ENCODE results near the gene RASGEF1C.

The RASGEF1C gene

DNA sequence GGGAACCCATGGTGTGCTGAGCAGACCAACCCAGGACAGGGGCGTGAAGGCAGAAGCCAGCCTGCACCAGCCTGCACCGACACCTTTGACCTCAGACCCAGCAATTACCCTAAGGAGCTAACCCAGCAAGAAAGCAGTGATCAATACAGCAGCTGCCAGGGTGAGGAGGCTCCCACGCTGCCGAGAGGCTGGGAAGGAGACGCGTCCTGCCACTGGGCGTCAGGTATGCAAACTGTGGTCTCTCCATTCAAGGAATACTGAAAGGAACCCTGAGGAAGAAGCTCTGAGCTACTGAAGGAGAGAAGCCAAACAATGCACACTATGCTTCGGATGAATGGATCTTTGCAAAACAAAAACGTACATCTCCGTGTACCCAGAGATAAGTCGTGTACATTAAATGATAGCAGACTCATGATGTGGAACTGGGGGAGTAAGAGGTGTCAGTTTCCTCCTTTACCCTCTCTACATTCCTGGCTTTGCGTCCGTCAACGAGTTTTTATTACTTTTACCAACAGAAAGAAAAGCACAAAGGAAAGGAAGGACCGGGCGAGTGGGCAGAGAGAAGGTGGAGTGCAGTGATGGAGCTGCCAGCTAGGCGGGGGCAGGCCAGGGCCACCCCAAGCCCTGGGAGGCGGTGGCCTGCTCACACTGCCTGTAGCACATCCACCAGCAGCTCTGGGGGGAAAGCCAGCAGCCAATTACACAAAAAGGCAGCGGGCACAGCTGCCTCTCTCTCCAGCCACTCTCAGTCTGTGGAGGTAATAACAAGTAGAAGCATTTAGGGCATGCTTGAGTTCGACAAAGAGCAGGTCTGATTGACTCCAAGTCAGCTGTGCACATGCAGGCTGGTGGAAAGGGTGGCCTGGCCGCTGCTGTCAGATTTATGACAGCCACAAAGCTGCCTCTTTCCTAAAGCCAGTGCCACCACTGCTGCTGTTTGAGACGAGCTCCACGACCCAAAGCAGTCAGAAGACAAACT, 29.3 kb downstream of the RASGEF1C start:
- DNase-seq (ENCODE audit: low read depth in 2 of 2) = no peak

DNA sequence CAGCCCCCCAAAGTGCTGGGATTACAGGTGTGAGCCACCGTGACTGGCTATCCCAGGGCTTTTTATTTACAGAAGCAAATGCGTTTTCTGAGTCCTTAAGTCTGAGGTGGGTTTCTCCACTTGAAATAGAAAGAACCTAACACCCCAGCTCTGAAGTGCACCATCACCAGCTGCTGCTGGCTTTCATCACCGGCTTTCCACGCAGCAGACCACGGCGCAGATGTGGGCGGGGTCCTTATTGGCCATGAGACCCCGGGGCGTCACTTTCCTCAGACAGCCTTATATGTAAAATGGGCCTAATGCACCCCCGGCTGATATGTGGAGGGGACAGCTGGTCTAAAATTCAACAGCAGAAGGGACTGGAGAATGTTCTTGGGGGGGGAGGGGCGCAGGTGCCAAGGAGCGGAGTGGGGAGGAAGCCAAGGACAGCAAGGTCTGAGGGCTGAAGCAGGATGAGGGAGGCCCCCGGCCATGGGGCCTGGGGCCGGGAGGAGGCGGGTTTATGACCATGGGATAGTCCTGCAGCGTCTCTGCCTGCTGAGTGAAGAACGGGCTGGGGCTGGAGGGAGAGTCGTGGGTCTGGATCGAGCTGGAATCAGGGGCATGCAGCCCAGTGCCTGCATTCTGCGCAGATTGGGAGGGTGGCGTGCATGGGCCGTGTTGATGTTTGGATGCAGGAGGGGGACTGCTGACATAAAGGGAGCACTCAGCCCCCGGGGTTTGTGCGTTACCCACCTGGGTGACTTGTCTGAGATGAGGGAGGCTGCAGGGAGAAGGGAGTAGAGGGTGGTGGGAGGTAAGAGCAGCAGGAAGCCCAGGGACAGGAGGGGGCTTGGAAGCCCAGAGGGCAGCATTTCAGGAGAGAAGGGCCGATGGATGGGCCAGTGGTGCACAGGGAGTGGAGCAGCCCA, 30.2 kb downstream of the RASGEF1C start:
- no peak for DNase-seq (ENCODE audit: low read depth in 2 of 2)

DNA sequence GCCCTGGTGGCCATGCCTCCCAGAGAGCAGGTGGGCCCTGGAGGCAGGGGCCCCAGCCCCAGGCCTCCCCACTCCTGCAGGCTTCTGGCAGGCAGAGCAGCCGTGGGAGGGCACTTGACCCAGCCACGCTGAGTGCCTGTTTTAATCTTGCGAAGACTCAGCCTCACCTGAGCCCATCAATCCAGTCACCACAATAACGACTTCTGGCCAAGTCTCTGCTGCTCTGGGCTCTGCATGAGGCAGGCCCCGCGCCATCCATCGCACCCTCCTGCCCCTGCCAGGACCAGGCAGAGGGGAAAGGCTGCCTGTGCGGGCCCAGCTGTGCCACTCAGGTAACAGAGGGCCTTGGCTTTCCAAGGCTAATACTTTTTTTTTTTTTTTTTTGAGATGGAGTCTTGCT, 32.8 kb downstream of the RASGEF1C start:
- DNase-seq (ENCODE audit: low read depth in 2 of 2) = no peak

DNA sequence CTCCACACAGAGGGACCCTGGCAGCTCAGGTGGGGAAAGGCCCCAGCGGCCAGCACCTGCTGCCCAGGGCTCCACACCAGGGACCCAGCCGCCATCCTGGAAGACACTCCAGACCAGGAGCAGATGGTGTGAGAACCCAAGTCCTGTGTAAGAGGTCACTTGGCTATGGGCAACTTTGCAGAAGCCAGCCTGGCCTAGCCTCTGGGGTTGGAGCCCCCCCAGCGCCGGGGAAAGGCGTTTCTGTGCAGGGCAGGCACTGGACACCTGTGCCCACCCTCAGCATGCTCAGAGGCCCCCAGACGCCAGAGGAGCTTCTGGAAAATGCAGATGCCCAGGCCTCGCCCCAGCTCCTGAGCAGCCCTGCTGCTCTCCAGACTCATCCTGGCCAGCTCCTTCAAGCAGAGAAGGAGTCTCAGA, 34.0 kb downstream of the RASGEF1C start:
- DNase-seq (ENCODE audit: low read depth in 2 of 2) = no peak

DNA sequence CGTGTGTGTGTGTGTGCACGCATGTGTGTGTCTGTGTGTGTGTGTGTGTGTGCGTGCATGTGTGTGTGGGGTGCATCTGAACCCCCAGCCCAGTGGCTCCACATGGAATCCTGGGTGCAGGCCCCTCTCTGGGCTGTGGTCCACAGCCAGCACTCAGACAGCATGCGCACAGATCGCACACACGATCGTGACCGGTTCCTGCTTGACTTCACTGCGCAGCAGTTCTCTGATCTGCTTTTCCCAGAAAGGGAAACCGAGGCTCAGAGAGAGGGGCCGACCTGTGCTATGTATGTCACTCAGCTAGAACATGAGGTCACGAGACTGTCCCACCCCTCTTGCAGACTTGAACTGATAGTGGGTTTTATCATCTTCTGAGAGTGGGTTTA, 34.4 kb downstream of the RASGEF1C start:
- DNase-seq (ENCODE audit: low read depth in 2 of 2) = no peak

DNA sequence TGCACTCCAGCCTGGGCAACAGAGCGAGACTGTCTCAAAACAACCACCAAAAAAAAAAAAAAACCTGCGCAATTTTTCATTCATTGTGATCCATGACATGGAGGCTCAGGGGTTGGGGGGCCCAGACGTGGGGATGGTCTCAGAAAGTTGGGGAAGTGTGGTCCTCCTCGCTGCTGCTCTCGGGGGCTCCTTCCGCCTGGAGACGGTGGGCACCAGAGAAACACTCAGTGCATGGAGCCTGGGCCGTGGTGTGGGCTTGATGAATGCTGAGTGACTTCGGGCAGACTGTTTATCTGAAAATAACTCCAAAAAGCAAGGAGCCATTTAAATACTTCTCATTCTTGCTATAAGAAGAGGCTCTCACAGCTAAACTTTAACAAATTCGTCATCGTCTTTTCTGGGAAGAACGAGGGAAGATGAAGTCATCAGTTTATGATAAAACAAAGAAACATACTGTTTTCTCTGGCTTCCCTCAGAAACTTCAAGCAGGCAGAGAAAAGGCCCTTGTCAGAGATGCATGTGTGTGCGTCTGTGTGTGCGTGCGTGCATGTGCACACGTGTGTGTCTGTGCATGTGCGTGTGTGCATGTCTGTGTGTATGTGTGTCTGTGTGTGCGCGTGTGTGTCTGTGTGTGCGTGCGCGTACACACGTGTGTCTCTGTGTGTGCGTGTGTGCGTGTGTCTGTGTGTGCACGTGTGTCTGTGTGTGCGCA, 35.0 kb downstream of the RASGEF1C start:
- no peak for DNase-seq (ENCODE audit: low read depth in 2 of 2)

DNA sequence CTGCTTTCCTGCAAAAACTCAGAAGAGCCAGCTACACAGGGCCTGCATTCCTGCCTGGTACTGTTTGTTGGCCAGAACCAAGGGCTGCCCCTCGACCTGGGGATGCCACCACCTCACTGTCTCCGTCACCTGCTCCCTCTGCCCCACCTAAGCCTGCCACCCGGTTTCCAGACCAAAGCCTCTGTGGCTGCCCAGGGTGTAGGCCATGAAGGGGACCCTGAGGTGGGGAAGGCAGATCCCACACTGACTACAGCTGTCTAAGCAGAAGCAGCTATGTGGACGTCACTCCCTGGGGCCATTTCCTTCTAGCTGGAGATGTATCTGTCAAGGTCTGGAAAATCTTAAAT, 35.8 kb downstream of the RASGEF1C start:
- DNase-seq (ENCODE audit: low read depth in 2 of 2) = no peak

DNA sequence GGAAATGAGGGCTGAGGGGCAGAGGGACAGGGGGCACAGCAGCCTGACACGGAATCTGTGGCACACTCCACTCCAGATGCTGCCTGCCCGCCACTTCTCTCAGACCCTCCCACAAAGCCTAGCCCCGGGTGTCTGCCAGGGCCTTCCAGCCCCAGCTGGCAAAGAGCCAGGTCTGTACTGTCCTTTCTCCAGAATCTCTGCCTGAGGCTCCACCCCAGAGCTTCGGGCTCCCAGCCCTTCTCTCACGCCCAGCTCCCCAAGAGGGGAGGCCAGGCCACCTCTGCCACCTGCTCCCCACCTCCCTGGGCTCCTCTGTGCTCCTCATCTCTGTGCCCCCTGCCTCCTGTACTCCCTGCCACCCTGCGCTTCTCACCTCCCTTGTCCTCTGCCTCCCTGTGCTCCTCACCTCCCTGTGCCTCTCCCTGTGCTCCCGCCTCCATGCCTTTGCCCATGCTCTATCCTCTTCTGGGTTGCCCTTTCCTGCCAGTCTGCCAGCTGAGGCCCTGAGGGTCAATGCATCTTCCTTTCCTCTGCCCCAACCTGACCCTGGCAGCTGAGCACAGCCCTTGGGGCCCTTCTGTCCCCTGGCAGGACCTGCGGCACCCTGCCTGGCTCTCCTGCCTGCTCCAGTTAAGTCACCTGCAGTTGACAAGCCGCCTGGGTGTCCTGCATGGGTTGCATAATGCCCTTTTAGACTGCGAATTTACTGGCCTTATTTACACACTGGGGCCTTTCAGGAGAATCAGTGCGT, 36.4 kb downstream of the RASGEF1C start:
- DNase-seq (ENCODE audit: low read depth in 2 of 2) = no peak

DNA sequence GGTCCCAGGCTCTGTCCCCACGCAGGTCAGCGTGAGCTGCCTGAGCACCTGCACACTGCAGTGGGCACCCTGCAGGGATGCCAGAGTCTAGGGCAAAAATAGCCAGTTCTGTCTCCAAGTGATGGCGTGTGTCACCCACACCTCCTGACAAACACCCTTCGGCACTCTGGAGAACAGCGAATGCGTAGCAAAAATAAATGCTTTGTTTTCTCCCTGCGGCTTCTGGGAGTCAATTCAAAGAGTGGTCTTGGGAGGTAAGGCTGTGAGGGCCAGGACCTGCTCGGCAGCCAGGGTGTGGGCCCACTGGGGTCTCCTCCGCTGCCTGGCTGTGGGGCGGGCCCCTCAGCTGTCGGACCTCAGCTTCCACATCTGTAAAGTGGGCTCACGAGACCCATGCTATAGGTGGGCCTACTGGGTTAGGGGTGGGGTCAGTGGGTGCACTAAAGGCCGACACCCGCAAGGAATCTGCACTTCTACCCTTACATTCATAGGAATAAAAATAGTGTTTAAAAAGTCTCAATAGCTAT, 37.4 kb downstream of the RASGEF1C start:
- no peak for DNase-seq (ENCODE audit: low read depth in 2 of 2)

DNA sequence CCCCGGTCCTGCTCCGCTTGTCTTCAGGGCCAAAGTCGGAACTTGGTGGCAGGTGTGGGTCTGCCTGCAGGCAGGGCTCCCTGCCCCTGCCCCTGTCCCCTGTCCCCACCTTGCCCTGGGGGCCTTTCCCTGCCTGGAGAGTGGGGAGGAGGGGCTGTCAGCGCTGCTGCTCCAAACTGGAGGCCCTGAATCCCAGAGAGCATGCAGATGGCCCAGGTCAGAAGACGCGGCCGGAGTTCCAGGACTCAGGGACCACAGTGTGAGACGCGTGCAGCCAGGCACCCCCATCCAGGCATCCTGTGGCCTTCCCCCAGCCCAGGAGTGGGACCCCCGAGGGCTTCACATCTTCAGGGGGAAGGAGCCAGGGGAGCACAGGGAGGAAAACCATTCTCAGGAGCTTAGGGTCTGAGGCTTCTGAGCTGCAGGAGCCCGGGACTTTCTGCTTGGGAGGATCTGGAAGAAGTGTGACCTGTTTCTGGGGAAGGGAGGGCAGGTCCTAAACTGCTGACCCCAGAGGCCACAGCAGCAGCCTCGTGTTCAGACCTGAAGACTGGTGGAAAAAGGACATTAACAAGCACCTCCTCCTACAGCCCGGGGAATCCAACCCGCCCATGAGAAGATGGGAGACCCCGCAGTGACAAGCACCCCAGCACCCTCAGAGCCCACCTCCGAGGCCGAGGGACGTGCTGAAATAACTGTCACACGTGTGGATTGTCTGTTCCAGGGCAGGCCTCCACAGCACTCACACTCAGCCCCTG, 38.0 kb downstream of the RASGEF1C start:
- DNase-seq (ENCODE audit: low read depth in 2 of 2) = no peak

DNA sequence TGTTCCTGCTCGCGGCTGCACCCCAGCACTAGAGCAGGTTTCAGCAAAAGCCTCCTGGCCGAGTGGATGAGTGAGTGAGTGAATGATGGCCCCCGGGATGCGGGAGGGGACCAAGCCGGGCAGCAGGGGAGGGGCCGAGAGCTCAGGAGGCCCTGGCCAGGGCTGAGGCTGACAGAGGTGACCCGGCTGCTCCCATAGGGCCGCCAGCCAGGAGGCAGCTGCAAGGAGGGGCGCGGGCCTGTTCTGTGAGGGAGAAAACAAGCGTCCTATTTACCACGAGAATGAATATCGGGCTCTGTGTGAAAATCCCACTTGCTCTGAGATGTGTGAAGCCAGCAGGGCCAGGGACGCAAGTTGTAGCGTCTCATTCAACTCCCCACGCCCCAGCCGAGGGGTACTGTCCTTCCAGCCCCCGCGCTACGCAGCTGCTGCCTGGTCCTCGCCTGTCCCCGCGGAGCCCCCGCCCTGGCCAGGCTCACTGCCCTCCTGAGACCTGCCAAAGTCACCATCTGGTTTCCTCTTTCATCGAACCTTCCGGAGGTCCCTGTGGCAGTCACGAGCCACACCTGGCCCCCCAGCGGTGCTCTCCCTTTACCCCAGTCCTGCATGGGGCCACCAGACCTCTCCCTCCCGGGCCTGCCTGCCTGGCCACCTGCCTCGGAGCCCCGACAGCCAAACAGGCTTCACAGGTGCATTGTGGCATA, 38.8 kb downstream of the RASGEF1C start:
- no peak for DNase-seq (ENCODE audit: low read depth in 2 of 2)

DNA sequence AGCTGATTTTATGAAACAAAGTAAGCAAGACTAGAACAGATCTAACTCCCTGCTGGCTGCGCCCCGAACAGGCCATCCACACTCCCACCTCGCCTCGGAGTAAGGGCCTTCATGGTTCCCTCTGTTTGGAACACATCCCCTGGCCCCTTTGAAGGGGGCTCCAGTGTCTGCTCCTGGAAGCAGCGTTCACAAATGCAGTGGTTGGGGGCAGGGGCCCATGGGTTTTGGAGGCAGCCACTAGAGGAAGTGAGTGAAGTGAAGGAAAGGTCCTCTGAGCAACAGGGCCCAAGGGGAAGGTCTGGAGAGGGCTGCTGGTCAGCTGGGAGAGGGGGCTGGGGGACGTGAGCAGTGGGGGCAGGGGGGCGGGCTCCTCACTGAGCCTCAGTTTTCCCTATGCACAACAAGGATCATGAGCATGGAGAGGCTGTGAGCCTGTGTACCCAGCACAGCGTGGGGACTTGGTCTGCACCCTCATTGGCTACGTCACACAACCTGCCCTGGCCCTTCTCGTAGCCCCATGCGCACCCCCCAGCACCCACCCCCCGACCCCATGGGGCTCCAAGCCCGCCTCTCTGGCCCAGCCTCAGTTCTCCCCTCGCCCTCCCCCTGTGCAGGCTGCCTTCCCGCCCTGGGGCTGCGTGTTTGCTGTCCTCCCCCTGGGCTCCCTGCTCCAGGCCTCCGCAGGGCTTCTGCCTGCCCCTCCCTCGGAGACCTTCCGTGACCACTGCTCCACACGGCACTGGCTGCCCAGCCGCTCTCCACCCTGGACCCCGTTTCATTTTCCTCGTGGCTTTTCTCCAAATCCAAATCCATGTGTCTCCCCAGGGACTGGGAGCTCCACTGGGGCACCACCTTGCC, 39.5 kb downstream of the RASGEF1C start:
- DNase-seq (ENCODE audit: low read depth in 2 of 2) = no peak

DNA sequence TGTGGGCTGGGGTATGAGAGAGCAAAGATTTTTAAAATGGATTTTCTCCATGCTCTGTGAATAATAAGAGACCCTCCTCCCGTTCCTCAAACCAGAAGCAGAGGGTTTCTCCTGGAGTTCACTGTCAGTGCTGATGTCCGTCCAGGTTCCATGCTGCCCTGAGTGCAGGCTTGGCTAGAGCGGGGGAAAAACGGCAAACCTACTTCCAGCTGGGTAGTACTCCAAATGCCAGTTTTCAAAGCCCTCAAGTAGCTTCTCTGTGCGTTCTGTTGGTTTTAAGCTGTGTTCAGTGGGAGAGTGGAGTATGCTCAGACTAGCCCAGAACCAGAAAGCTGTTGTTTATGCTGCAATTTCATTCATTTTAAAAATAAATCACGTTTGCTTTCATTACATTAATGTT, 40.3 kb downstream of the RASGEF1C start:
- DNase-seq (ENCODE audit: low read depth in 2 of 2) = no peak

DNA sequence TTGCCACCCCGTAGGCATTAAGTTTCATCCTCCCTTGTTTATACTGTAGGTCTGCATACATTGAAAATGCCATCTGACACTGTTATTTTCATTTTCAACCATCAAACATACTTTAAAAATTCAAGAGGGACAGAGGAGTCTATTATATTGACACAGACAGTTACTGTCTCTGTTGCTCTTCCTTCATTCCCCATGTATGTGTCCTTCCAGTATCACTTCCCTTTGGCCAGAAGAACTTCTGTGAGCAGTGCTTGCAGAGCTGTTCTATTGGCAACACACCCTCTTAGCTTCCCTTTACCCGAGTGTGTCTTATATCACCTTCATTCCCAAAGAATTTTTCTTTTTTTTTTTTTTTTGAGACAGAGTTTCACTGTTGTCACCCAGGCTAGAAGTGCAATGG, 42.8 kb downstream of the RASGEF1C start:
- no peak for DNase-seq (ENCODE audit: low read depth in 2 of 2)

DNA sequence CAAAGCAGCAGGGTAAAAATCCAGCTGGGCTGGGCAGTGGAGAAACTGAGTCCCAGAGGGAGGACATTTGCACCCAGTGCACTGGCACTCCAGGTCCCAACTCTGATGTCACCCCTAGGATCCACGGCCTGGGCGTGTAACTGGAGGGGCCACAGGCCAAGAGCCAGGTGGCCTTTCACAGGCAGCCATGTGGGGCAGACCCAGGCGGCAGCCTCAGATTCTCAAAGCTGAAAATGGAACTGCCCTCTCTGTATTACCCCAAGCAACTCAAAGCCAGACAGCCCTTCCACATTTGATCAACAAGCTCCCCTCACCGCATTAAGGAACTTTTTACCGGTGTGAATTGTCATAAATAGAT, 46.7 kb downstream of the RASGEF1C start:
- no peak for DNase-seq (ENCODE audit: low read depth in 2 of 2)

DNA sequence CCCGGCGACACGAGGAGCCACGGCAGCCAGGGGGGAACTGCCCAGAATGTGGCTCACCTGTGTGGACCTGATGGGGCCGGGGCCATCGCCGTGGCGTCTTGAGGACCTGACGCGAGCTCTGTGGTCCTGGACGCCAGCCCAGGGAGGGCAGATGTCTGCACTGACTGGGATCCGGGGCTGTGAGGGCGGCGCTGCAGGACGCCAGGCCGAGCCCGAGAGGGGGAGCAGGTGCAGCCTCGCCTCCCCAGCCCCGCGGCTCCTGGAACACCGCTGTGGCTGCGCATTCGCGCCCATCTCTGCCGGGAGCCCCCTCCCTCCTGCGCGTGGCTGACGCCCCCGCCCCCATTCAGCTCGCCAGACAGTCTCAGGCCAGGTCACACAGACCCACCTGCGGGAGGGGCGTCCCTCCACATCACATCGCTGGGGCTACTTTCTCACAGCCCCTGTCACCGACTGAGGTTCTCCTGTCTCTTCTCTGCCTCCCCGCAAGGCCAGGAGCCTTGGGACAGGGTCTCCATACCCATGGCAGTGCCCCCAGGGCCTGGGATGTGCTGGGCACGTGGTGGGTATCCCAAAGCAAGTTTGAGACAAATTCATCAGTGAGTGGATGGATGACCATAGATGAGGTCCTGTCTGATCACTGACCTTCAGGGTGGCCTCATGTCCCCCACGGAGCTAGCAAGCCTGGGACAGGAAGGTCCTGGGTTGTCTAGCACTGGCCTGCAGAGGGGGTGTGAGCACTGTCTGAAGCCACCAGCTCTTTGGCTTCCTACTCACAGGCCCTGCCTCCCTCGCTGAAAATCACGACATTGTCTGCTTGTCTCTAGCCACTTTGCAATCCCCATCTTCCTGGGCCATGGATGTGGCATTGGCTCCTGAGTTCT, 47.3 kb downstream of the RASGEF1C start:
- no peak for DNase-seq (ENCODE audit: low read depth in 2 of 2)

DNA sequence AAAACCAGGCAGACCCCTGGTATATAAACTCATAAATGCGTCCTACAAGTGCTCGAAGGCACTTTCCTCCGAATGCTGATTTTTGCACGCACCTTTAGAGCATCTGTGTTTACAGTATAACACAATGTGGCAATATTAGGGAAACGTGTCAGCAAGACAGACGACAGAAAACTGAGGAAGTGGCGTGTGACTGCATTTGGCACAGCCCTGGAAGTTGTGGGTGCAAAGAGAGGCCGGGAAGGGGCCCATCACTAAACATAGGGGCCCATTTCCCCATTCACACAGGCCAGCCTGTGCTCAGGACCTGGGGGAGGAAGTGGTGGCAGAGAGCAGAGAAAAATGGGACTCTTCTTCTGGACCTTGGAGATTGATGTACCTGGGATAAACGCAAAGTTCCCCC, 48.2 kb downstream of the RASGEF1C start:
- no peak for DNase-seq (ENCODE audit: low read depth in 2 of 2)

DNA sequence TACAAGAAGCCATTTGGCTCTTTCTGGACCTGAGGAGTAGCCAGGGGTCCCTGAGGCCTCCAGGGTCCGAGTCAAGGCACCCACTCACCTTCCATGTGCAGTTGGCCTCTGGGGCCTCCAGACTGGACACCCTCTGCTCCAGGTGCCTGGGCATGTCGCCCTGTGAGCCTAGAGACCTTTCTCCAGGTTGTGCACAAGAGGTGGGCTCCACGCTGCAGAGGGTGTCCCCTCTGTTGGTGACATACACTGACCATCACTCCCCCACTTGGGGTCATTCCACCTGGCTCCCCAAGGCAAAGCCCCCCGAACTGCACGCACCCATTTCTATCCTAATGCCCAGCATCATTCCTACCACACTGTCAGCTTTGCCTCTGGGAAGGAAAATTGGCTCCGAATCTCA, 48.8 kb downstream of the RASGEF1C start:
- DNase-seq (ENCODE audit: low read depth in 2 of 2) = no peak
